Non-pigmented ciliary epithelial cell (primary cell): Measurements from ENCODE around the gene SNAI1.

Source experiments
- DNase-seq: peaks from one replicate; pipeline ENCODE4 v3.0.0-alpha.2; 2010; ENCODE audit warnings: low read depth

Gene SNAI1

GRCh38 chr20:50013976-50014375 lies 31.2 kb downstream of the SNAI1 start:
- DNase-seq: no peak

- DNase-seq: no peak
These were observed 32.1 kb downstream of the SNAI1 start for GRCh38 chr20:50014570-50015562.

- DNase-seq: no peak
These were observed 32.8 kb downstream of the SNAI1 start for GRCh38 chr20:50015636-50015992.

GRCh38 chr20:50015993-50016770 lies 33.4 kb downstream of the SNAI1 start:
- DNase-seq: no peak

- DNase-seq: no peak
These were observed 34.4 kb downstream of the SNAI1 start for GRCh38 chr20:50017160-50017559.

- no peak for DNase-seq
These were observed 34.9 kb downstream of the SNAI1 start for GRCh38 chr20:50017576-50018248.

- no peak for DNase-seq
These were observed 36.9 kb downstream of the SNAI1 start for GRCh38 chr20:50019466-50020256.

GRCh38 chr20:50020288-50020687 lies 37.5 kb downstream of the SNAI1 start:
- no peak for DNase-seq

- DNase-seq: no peak
These were observed 39.9 kb downstream of the SNAI1 start for GRCh38 chr20:50022676-50023075.

GRCh38 chr20:50023116-50023805 lies 40.5 kb downstream of the SNAI1 start:
- DNase-seq: no peak

- DNase-seq: no peak
These were observed 44.2 kb downstream of the SNAI1 start for GRCh38 chr20:50026746-50027575.

- DNase-seq: peak; percentile 40
These were observed 44.9 kb downstream of the SNAI1 start for GRCh38 chr20:50027611-50028105.

- no peak for DNase-seq
These were observed 46.4 kb downstream of the SNAI1 start for GRCh38 chr20:50029083-50029696.

- DNase-seq: peak; percentile 82
These were observed 47.1 kb downstream of the SNAI1 start for GRCh38 chr20:50029697-50030461.

GRCh38 chr20:50032955-50033666 lies 50.3 kb downstream of the SNAI1 start:
- DNase-seq: no peak

- no peak for DNase-seq
These were observed 51.9 kb downstream of the SNAI1 start for GRCh38 chr20:50034567-50035180.

- DNase-seq: no peak
These were observed 53.9 kb downstream of the SNAI1 start for GRCh38 chr20:50036703-50037102.

- no peak for DNase-seq
These were observed 54.3 kb downstream of the SNAI1 start for GRCh38 chr20:50037123-50037522.
